Fibroblast of lung (primary cell): ENCODE measurements around the gene SCGB3A1.

Experiments used
- CTCF ChIP-seq, 2 donors: IDR thresholded peaks in 1 of 2; conservative IDR thresholded peaks in 1 of 2; 1 replicate in 1 of 2; 2 replicates in 1 of 2; pipeline ENCODE4 v1.5.1; 2011 to 2012; ENCODE audit warnings: low read length in 2 of 2, control low read depth in 1 of 2, inconsistent platforms in 1 of 2, low read depth in 1 of 2, mild to moderate bottlenecking in 1 of 2
- EZH2 ChIP-seq: IDR thresholded peaks from 2 replicates; pipeline ENCODE4 v1.5.1; 2012; ENCODE audit warnings: low read length, control low read depth, mild to moderate bottlenecking; ENCODE audit errors: missing control alignments

- no peak for TF ChIP-seq EZH2
- TF ChIP-seq CTCF (conservative IDR thresholded peaks at IDR 0.05 in 1 of 2, IDR thresholded peaks at IDR 0.05 in 1 of 2; ENCODE audit: low read depth in 1 of 2, low read length in 2 of 2): no peak
These were observed 41.5 kb upstream of the SCGB3A1 start for GRCh38 chr5:180632768-180633167.
